GM19395 (cell line): ENCODE measurements around the gene HES3.

Experiments used
- ATAC-seq: cut with Tn5 transposase; IDR thresholded peaks from one replicate; pipeline ENCODE4 v1.9.1; 2021; ENCODE audit warnings: mild to moderate bottlenecking, moderate library complexity; ENCODE audit not compliant: unreplicated experiment

HES3 gene

DNA sequence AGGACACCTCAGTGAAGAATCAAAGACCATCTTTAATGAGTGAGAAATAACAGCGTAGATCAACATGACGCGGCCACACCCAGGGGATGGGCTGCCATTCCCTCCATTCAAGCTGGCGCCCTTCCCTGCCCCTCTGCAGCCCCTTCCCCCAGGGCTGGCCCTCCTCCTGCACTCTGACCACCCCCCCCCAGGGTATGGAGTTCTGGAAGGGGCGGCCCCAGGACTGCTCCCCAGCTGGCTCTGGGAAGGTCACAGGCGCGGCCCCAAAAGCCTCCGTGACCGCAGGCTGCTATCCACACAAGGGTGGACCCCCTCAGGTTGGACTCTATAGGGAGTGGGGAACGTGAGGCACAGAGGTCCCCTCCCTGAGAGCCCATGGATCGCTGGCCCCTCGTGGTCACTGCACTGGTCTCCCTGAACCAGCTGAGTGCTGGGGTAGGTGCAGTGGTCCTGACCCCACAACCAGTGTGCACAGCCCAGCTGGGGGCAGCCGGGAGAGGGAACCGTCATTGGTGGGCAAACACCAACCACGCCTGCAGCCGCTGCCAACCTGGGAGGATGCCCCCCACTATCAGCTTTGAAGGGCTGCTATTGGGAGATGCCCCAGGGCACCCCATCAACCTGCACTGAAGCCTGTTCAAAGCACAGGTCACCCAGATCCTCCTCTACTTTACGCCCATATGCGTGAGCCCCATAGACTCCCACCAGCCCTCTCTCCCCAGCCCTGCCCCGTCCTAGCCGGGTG, 33.0 kb downstream of the HES3 start:
- no peak for ATAC-seq

GRCh38 chr1:6278263-6278662, 34.3 kb downstream of the HES3 start:
- no peak for ATAC-seq

DNA sequence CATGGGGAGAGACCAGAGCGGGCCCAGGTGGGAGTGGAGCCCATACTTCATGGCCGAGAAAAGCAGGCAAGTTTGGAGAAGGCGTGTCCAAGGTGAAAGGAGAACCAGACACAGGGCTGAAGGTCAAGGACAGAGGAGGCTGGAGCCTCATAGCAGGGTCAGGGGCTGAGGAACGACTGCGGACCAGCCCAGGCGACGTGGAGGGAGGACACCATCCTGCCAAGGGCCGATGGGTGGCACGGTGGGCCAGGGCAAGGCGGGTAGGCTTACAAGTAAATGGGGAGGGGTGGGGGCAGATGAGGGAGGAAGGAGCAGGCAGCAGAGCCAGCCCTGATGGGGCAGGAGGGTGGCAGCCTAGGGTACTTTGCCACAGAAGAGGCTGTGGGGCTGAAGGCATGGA, 35.1 kb downstream of the HES3 start:
- no peak for ATAC-seq

DNA sequence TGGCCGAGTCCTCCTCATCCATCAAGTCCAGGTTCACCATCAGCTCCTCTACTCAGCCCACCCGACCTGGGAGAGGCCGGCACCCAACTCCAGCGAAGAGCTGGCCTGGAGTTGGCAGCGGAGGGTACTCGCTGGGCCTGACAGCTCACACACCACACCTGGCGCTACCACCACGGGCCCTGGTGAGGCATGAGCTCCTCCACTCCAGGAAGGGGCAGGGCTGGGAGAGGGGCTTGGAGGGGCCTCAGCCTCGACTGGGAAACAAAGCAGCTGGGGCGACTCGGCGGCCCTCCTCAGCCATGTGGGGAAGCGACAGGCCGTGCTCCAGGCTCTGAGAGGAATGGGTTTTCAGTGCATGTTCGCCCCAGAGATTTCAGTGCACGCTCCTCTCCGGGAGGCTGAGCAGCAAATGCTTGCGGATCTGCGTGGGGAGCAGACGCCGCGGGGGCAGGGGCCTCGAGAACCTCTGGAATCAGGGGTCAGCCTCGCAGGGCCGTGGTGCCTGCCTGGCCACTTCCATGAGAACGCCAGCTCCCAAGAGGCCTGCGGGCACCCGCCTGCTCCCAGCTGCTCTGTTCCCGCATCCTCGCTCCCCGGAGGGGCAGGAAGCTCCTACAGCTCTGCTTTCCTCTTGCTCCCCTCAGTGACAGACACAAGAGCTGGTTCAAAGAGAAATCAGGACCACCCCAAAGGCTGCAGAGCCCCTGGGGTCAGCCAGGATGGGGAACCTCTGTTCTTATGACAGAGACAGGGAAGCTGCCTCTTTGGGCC, 35.8 kb downstream of the HES3 start:
- no peak for ATAC-seq

DNA sequence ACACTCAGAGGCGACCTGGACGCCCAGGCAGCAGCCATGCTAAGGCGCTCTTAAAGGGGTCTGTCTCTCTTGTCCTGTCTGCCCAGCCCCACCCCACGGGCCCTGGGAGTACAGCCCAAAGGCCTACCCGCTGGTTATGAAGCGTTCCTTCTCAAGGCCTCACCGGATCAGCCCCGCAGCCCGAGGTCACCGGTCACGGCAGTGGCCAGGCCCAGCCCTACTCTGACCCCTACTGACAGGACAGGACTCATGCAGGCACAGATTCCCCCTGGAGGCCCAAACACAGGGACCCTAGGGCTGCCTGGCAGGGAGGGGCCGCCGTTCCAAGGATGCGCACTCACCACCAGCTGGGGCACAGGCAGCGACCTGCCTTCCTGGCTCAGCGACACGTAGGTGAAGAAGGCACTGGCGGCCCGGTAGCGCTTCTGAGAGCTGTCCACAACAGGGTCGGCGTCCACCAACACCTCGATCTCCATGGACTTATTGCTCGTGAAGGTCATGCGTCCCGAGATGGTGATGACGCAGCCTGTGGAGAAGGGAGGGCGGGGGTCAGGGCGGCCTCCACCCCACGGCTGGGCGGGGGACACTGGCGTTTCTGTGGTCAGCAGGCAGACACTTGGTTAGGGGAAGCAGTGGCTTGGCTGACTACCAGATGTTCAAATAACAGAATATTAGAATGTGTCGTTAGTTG, 36.9 kb downstream of the HES3 start:
- ATAC-seq = no peak

GRCh38 chr1:6281511-6282402, 37.8 kb downstream of the HES3 start:
- no peak for ATAC-seq

DNA sequence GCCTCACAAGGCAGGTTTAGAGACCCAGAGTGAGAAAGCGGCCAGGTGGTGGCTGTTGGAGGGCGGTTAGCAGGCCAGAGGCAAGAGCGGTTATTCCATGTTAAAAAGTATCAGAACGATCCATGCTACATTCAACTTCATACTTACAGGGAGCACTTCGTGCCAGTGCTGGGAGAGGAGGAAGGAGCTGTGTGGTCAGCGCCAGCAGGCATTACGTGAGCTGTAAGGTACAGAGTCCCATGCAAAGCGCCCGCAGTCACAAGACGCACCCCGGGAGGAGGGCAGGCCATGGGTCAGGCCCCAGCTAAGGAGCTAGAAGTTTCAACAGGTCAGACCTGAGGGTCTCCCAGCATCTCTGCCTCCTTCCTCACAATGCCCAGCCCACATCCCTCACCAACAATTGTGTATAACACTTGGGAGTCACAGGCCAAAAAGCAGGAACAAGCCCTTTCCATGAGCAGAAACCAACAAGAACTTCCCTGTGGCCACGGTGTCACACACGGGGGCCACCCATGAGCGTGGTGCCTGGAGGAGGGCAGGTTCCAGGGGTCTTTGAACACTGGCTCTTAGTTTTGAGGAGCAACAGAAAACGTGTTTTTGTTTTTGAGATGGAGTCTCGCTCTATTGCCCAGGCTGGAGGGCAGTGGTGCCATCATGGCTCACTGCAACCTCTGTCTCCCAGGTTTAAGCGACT, 38.7 kb downstream of the HES3 start:
- ATAC-seq = no peak

- ATAC-seq = no peak
Measured at GRCh38 chr1:6285336-6285735, 41.4 kb downstream of the HES3 start.

DNA sequence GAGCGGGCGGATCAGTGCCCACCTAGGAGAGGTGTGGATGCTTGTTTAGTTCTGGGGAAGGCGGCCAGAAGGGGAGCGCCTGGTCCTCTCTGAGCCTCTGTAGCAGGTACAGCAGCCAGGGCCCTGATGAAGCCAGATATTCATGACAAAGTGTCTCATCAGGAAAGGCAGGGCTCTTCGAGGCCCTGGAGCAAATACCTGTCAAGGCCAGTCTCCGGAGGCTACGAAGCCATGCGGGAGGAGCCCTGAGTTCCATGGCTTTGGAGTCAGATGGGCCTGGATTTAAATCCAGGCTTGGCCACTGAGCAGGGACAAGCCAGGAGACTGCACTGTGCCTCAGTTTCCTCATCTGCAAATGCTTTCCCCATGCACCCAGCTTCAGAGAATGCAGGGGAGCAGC, 42.3 kb downstream of the HES3 start:
- ATAC-seq = no peak

DNA sequence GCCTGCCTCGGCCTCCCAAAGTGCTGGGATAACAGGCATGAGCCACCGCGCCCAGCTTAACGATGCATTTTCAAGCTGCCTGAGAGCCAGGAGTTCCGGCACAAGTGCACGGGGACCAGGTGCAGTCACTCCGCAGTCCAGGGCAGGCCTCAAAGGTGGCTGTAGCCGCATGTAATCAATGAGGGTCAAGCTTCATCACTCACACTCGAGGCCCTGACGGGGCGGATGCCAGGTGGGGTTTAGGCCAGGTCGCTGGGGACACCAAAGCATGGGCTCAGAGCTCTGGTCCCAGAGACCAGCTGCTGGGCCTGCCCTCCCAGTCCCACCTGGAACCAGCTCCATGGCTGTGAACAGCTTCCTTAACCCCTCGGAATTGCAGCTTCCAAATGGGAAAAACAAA, 43.0 kb downstream of the HES3 start:
- no peak for ATAC-seq

DNA sequence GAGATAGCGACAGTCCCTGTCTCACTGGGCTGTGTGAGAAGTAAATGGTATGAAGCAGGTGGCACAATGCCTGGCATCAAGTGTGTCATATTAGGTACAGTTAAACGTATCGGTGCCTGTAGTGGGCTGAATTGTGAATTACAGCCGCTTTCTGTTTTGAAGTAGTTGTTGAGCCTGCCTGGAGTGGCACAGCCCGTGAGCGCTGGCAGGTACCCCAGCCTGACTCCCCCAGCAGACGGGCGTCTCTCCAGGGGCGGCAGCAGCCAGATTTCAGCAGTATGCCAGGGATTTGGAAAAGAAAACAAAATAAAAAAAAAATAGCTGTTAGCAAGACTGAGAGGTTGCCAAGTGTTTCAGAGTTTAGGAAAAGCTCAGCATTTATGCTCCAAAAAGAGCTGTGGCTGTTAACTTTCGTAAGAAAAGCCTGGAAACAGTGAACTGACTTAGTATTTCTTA, 43.5 kb downstream of the HES3 start:
- no peak for ATAC-seq

DNA sequence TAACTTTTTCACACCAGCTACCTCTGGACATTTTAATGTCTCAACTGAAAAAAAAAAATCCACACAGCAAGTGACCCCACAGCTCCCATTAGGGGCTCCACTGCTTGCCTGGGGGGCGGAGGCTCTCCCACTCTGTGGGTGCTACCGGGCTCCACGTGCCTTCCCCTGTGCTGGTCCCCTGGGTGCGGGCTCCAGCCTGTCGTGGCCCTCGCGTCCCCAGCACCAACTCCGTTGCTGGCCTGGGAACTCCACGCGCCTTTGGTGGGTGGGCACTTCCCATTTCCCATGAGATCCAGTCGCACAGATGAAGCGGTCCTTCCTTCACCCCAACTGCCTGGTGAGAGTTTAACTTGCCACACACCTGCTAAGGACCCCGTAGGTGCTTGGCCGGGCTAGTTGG, 44.0 kb downstream of the HES3 start:
- no peak for ATAC-seq

DNA sequence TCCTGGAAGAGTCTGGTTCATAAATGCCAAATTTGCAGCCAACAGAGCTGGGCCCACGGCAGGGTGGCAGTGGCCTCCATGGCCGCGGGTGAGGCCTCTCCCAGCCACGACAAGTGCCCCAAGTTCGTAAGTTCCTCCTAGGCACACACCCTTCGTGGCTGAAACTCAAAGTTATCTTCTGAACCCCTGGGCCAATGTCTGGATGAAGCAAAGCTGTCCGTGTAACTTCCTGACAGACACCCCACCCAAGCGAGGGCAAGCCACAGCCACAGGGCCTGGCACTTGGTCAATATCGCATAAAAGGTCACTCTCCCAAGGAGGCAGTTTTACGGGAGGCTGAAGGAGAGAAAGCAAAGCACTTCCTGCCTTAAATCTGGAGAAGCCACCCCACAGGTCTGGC, 44.7 kb downstream of the HES3 start:
- ATAC-seq = no peak

- ATAC-seq = no peak
Measured at GRCh38 chr1:6292102-6292501, 48.1 kb downstream of the HES3 start.

- no peak for ATAC-seq
Measured at GRCh38 chr1:6294080-6294889, 50.3 kb downstream of the HES3 start.

DNA sequence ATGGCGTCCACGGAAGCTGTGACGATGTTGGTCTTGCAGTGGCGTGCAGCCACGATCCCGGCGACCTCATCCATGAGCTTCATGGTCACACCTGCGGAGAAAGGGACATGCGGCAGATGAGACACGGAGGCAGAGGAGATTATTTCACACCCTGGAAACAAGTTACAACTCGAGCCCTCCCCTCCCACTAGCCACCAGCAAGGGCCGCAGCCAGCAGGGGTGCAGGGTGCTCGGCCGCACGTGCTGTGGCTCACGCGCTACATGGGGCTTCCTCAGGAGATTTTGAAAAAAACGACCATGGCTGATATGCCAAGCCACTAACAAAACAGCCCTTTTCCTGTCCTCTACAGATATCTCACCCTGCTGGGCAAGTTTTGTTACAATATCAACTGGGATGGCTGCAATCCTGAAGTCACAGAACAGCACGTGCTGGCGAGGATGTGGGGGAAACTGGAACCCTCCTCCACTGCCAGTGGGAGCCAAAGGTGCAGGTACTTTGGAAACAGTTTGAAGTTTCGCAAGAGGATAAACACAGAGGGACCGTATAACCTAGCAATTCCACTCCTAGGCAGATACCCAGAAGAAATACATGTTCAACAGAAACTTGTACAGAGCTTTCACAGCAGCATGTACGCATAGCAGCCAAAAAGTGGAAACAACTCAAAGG, 51.0 kb downstream of the HES3 start:
- ATAC-seq = no peak
